Body of pancreas (tissue), 4 donors: ENCODE measurements around the gene CFL1.

Experiments used
- POLR2A ChIP-seq, 3 donors: fragments of 450-650 bp; IDR thresholded peaks; one replicate each; pipeline ENCODE4 v1.6.1; 2016; ENCODE audit warnings: antibody characterized with exemption in 3 of 3, mild to moderate bottlenecking in 2 of 3
- TF ChIP-seq, protein P1 (sequence below), 7 experiments: fragments of 450-650 bp in 4 of 7; fragments of 200-600 bp in 3 of 7; sonication (generic) in 3 of 7; IDR thresholded peaks; one replicate each; pipeline ENCODE4 v1.5.1; 2016 to 2019; ENCODE audit warnings: antibody characterized with exemption in 7 of 7

DNA sequence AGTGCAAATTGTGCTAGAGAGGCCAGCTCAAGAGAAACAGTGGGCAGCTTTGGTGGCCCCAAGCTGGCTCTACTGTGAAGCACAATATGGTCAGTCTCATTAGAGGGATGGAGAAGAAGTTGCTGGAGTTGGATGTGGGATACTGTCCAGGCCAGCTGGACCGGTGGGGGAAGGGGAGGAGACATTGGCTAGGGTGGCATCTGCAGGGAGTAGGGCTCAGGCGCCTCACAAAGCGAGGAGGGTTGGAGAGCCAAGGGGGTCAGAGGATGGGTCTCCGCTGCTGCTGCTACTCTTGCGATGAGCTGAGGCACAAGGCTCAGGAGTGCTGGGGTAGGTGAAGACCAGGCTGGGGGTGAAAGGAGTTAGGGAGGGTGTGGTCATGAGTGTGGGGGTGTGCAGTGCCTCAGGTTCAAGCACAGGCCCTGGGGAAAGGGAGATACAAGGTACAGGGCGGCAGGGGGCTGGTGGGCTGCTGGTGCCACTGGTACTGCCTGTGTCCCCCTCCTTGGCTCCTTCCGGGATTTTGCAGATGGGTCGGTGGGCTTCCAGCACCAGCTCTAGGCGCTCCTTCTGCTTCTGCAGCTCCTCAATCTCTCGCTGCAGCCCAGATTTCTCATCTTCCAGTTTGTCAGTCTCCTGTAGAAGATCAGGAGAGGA lies 34.8 kb upstream of the CFL1 start:
- TF ChIP-seq, protein P1, sequence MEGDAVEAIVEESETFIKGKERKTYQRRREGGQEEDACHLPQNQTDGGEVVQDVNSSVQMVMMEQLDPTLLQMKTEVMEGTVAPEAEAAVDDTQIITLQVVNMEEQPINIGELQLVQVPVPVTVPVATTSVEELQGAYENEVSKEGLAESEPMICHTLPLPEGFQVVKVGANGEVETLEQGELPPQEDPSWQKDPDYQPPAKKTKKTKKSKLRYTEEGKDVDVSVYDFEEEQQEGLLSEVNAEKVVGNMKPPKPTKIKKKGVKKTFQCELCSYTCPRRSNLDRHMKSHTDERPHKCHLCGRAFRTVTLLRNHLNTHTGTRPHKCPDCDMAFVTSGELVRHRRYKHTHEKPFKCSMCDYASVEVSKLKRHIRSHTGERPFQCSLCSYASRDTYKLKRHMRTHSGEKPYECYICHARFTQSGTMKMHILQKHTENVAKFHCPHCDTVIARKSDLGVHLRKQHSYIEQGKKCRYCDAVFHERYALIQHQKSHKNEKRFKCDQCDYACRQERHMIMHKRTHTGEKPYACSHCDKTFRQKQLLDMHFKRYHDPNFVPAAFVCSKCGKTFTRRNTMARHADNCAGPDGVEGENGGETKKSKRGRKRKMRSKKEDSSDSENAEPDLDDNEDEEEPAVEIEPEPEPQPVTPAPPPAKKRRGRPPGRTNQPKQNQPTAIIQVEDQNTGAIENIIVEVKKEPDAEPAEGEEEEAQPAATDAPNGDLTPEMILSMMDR (IDR thresholded peaks at IDR 0.05) = no peak
- no peak for TF ChIP-seq POLR2A (IDR thresholded peaks at IDR 0.05)
